SIG-M5 treated with dmso at 0.1 percent for 504 hours (cell line): ENCODE results near the gene CHCHD3.
"Not testable (repeated sequence)": the region's sequence is repeated elsewhere in the genome, so short reads cannot be mapped to it uniquely, and the experiment has no call there.

Experiments used
- DNase-seq: peaks from one replicate; lab custom pipeline; 2025; ENCODE audit not compliant: unreplicated experiment; lab: John Stamatoyannopoulos, UW

Gene CHCHD3

GRCh38 chr7:133009426-133010252, 72.3 kb downstream of the CHCHD3 start:
- no peak for DNase-seq

GRCh38 chr7:133007961-133008360, 73.9 kb downstream of the CHCHD3 start:
- no peak for DNase-seq

- DNase-seq = no peak
Measured at GRCh38 chr7:133003052-133003910, 78.6 kb downstream of the CHCHD3 start.

- DNase-seq = no peak
Measured at GRCh38 chr7:133001727-133002126, 80.2 kb downstream of the CHCHD3 start.

GRCh38 chr7:132999845-133000244, 82.0 kb downstream of the CHCHD3 start:
- DNase-seq = no peak

- DNase-seq = no peak
Measured at GRCh38 chr7:132998763-132999162, 83.1 kb downstream of the CHCHD3 start.

- no peak for DNase-seq
Measured at GRCh38 chr7:132997505-132997904, 84.4 kb downstream of the CHCHD3 start.

GRCh38 chr7:132996581-132997242, 85.2 kb downstream of the CHCHD3 start:
- no peak for DNase-seq

GRCh38 chr7:132993377-132994013, 88.4 kb downstream of the CHCHD3 start:
- DNase-seq = no peak

- no peak for DNase-seq
Measured at GRCh38 chr7:132991615-132992587, 90.0 kb downstream of the CHCHD3 start.

- no peak for DNase-seq
Measured at GRCh38 chr7:132988117-132988516, 93.8 kb downstream of the CHCHD3 start.

- DNase-seq = peak; percentile 9
Measured at GRCh38 chr7:132980402-132980801, 101.5 kb downstream of the CHCHD3 start.

- DNase-seq = no peak
Measured at GRCh38 chr7:132979524-132979923, 102.4 kb downstream of the CHCHD3 start.

- no peak for DNase-seq
Measured at GRCh38 chr7:132977234-132977633, 104.7 kb downstream of the CHCHD3 start.

- DNase-seq = no peak
Measured at GRCh38 chr7:132972745-132973144, 109.1 kb downstream of the CHCHD3 start.

GRCh38 chr7:132970257-132970656, 111.6 kb downstream of the CHCHD3 start:
- DNase-seq = no peak

- no peak for DNase-seq
Measured at GRCh38 chr7:132969520-132969919, 112.4 kb downstream of the CHCHD3 start.

- not testable (repeated sequence) for DNase-seq
Measured at GRCh38 chr7:132967470-132967848, 114.4 kb downstream of the CHCHD3 start.

- DNase-seq = no peak
Measured at GRCh38 chr7:132966754-132967469, 115.0 kb downstream of the CHCHD3 start.
